DMS79 treated with DMSO at 0.1 percent for 48 hours (cell line): ENCODE results near the gene LZIC.

Experiments used
- DNase-seq: peaks from one replicate; lab custom pipeline; 2025; lab: John Stamatoyannopoulos, UW

Gene LZIC

GRCh38 chr1:9886092-9886742 lies 57.0 kb downstream of the LZIC start:
- DNase-seq: no peak

GRCh38 chr1:9884805-9885204 lies 58.4 kb downstream of the LZIC start:
- no peak for DNase-seq

- DNase-seq: no peak
Observed at GRCh38 chr1:9883585-9884449, 59.4 kb downstream of the LZIC start.

- DNase-seq: no peak
Observed at GRCh38 chr1:9882945-9883303, 60.3 kb downstream of the LZIC start.

GRCh38 chr1:9882296-9882944 lies 60.8 kb downstream of the LZIC start:
- no peak for DNase-seq

GRCh38 chr1:9881838-9882249 lies 61.3 kb downstream of the LZIC start:
- no peak for DNase-seq
